ENCODE measurements around the gene HSF5. TPM values are rescaled to one million over a fixed set of nuclear protein-coding genes. Genes with fewer than 3 reads are reported as not detected.
"Not testable (repeated sequence)": the region's sequence is repeated elsewhere in the genome, so short reads cannot be mapped to it uniquely, and the experiment has no call there.

The HSF5 gene
- total RNA-seq, 1 donor from 2014 or later, result 0.91 TPM

GRCh38 chr17:58510075-58510474 is 21.9 kb upstream of the HSF5 start:
- Mint-ChIP-seq H3K27ac (peak overlapping the region; percentile 27), H3K36me3 (ENCODE audit: low read depth) (peaks cover 58% of the 10 kb centered on the region), H3K9me3 (no peaks in the 10 kb centered on the region), H3K4me3 (no peak overlapping the region), H3K27me3 (no peaks in the 10 kb centered on the region), H3K4me1 (peaks cover 30% of the 10 kb centered on the region)
- intact Hi-C loops (cut with micrococcal nuclease), result no loop called here
- no peak for DNase-seq

GRCh38 chr17:58508341-58509067 is 20.3 kb upstream of the HSF5 start:
- intact Hi-C loops (cut with micrococcal nuclease), result no loop called here
- peaks cover 24% of the 10 kb centered on the region for H3K4me1 Mint-ChIP-seq
- H3K36me3 Mint-ChIP-seq (ENCODE audit: low read depth), result peaks cover 71% of the 10 kb centered on the region
- H3K4me3 Mint-ChIP-seq, result no peak overlapping the region
- DNase-seq, result no peak
- no peaks in the 10 kb centered on the region for H3K9me3 Mint-ChIP-seq
- H3K27me3 Mint-ChIP-seq, result no peaks in the 10 kb centered on the region
- H3K27ac Mint-ChIP-seq, result no peak overlapping the region

GRCh38 chr17:58507123-58507634 is 19.0 kb upstream of the HSF5 start:
- no peak for DNase-seq
- no peaks in the 10 kb centered on the region for H3K9me3 Mint-ChIP-seq
- no peak overlapping the region for H3K4me3 Mint-ChIP-seq
- H3K27me3 Mint-ChIP-seq, result no peaks in the 10 kb centered on the region
- peaks cover 15% of the 10 kb centered on the region for H3K4me1 Mint-ChIP-seq
- peaks cover 75% of the 10 kb centered on the region for H3K36me3 Mint-ChIP-seq (ENCODE audit: low read depth)
- intact Hi-C loops (cut with micrococcal nuclease), result no loop called here
- no peak overlapping the region for H3K27ac Mint-ChIP-seq

GRCh38 chr17:58506354-58507080 is 18.3 kb upstream of the HSF5 start:
- no peak for DNase-seq
- Mint-ChIP-seq H3K4me3 (no peak overlapping the region), H3K36me3 (ENCODE audit: low read depth) (peaks cover 70% of the 10 kb centered on the region), H3K27ac (no peak overlapping the region), H3K27me3 (no peaks in the 10 kb centered on the region), H3K4me1 (peaks cover 13% of the 10 kb centered on the region), H3K9me3 (no peaks in the 10 kb centered on the region)
- intact Hi-C loops (cut with micrococcal nuclease), result no loop called here

GRCh38 chr17:58504826-58505351 is 16.7 kb upstream of the HSF5 start:
- DNase-seq, result no peak
- H3K36me3 Mint-ChIP-seq (ENCODE audit: low read depth), result peaks cover 61% of the 10 kb centered on the region
- peaks cover 6% of the 10 kb centered on the region for H3K4me1 Mint-ChIP-seq
- no peak overlapping the region for H3K27ac Mint-ChIP-seq
- no peaks in the 10 kb centered on the region for H3K9me3 Mint-ChIP-seq
- H3K4me3 Mint-ChIP-seq, result no peak overlapping the region
- H3K27me3 Mint-ChIP-seq, result no peaks in the 10 kb centered on the region
- intact Hi-C loops (cut with micrococcal nuclease), result no loop called here

- peaks cover 2% of the 10 kb centered on the region for H3K4me1 Mint-ChIP-seq
- no peaks in the 10 kb centered on the region for H3K9me3 Mint-ChIP-seq
- peaks cover 56% of the 10 kb centered on the region for H3K36me3 Mint-ChIP-seq (ENCODE audit: low read depth)
- H3K27me3 Mint-ChIP-seq, result no peaks in the 10 kb centered on the region
- intact Hi-C loops (cut with micrococcal nuclease), result no loop called here
- no peak overlapping the region for H3K4me3 Mint-ChIP-seq
- no peak for DNase-seq
- no peak overlapping the region for H3K27ac Mint-ChIP-seq
These were observed 15.7 kb upstream of the HSF5 start for GRCh38 chr17:58503866-58504265.

- H3K4me3 Mint-ChIP-seq; H3K27ac Mint-ChIP-seq; H3K4me1 Mint-ChIP-seq; H3K27me3 Mint-ChIP-seq; DNase-seq; intact Hi-C loops (cut with micrococcal nuclease); H3K9me3 Mint-ChIP-seq: not testable (repeated sequence)
- peaks cover 59% of the 10 kb centered on the region for H3K36me3 Mint-ChIP-seq (ENCODE audit: low read depth)
These were observed 14.9 kb upstream of the HSF5 start for GRCh38 chr17:58503134-58503533.

- Mint-ChIP-seq H3K27ac (no peak overlapping the region), H3K4me1 (peaks cover 5% of the 10 kb centered on the region), H3K36me3 (ENCODE audit: low read depth) (peaks cover 59% of the 10 kb centered on the region), H3K4me3 (no peak overlapping the region), H3K9me3 (no peaks in the 10 kb centered on the region), H3K27me3 (no peaks in the 10 kb centered on the region)
- intact Hi-C loops (cut with micrococcal nuclease), result no loop called here
- DNase-seq, result no peak
These were observed 13.2 kb upstream of the HSF5 start for GRCh38 chr17:58501451-58501850.

GRCh38 chr17:58498177-58498828 is 10.1 kb upstream of the HSF5 start:
- Mint-ChIP-seq H3K36me3 (ENCODE audit: low read depth) (peaks cover 60% of the 10 kb centered on the region), H3K4me3 (no peak overlapping the region), H3K27ac (no peak overlapping the region), H3K9me3 (no peaks in the 10 kb centered on the region), H3K27me3 (no peaks in the 10 kb centered on the region), H3K4me1 (peaks cover 10% of the 10 kb centered on the region)
- intact Hi-C loops (cut with micrococcal nuclease), result no loop called here
- no peak for DNase-seq

GRCh38 chr17:58493506-58493905 is 5.3 kb upstream of the HSF5 start:
- no peak for DNase-seq
- Mint-ChIP-seq H3K27ac (peak overlapping the region; percentile 11), H3K36me3 (ENCODE audit: low read depth) (peaks cover 77% of the 10 kb centered on the region), H3K9me3 (no peaks in the 10 kb centered on the region), H3K27me3 (no peaks in the 10 kb centered on the region), H3K4me1 (peaks cover 17% of the 10 kb centered on the region), H3K4me3 (no peak overlapping the region)
- intact Hi-C loops (cut with micrococcal nuclease), result no loop called here

GRCh38 chr17:58492238-58493121 is 4.3 kb upstream of the HSF5 start:
- H3K4me3 Mint-ChIP-seq, result no peak overlapping the region
- no peak for DNase-seq
- H3K9me3 Mint-ChIP-seq, result no peaks in the 10 kb centered on the region
- intact Hi-C loops (cut with micrococcal nuclease), result no loop called here
- H3K36me3 Mint-ChIP-seq (ENCODE audit: low read depth), result peaks cover 72% of the 10 kb centered on the region
- peak overlapping the region; percentile 68 for H3K27ac Mint-ChIP-seq
- H3K27me3 Mint-ChIP-seq, result no peaks in the 10 kb centered on the region
- peaks cover 17% of the 10 kb centered on the region for H3K4me1 Mint-ChIP-seq

GRCh38 chr17:58491510-58492045 is 3.4 kb upstream of the HSF5 start:
- Mint-ChIP-seq H3K9me3 (no peaks in the 10 kb centered on the region), H3K27me3 (no peaks in the 10 kb centered on the region), H3K27ac (no peak overlapping the region), H3K4me3 (no peak overlapping the region), H3K36me3 (ENCODE audit: low read depth) (peaks cover 64% of the 10 kb centered on the region), H3K4me1 (peaks cover 17% of the 10 kb centered on the region)
- DNase-seq, result no peak
- intact Hi-C loops (cut with micrococcal nuclease), result no loop called here

- Mint-ChIP-seq H3K4me3 (peak overlapping the region; percentile 7), H3K4me1 (peaks cover 13% of the 10 kb centered on the region), H3K9me3 (no peaks in the 10 kb centered on the region), H3K27me3 (no peaks in the 10 kb centered on the region), H3K27ac (no peak overlapping the region), H3K36me3 (ENCODE audit: low read depth) (peaks cover 41% of the 10 kb centered on the region)
- intact Hi-C loops (cut with micrococcal nuclease), result no loop called here
- peak; percentile 53 for DNase-seq
These were observed 251 bp upstream of the HSF5 start for GRCh38 chr17:58488428-58488890.
